Measurements from ENCODE around the gene MTOR.

GRCh38 chr1:11211461-11211860 is 50.9 kb downstream of the MTOR start:
- TF ChIP-seq POLR2A (IDR thresholded peaks at IDR 0.05), result no peak
- TF ChIP-seq CTCF (IDR thresholded peaks at IDR 0.05), result no peak
